Measurements from ENCODE around the gene RCSD1.

Gene RCSD1

DNA sequence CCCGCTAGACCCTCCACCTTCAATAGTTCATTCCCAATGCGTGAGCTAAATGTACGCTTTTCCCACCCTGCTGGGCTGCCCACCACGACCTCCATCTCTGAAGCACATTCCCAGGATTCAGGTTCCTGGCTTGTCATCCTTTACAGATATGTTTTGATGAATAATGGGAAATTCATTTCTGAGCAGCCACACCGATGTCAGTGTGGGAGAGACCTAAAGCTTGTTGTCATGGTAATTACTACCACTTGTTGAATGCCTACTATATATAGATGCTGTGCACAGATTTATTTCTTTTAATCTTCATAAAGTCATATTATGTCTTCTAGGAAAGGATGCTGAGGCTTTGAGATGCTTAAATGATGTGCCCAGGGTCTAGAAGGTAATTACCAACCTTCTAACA, 8.0 kb downstream of the RCSD1 start:
- H3K4me3 ChIP-seq (ENCODE audit: low read depth, low read length): no peak overlapping the region
- no peak for DNase-seq (ENCODE audit: low read depth)

DNA sequence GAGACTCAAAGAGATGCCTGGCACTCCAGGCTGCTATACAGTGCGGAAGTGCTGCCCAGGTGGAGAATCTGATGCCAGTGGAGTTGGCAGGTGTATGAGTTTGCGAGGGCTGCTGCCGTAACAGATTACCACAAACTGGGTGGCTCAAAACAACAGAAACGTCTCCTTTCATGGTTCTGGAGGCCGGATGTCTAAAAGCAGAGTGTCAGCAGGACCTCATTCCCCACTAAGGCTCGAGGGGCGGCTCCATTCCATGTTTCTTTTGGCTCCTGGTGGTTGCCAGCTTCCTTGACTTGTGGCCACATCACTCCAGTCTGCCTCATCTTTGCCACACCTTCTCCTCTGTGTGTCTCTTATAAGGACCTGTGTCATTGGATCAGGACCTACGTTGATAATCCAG, 10.0 kb downstream of the RCSD1 start:
- H3K4me3 ChIP-seq (ENCODE audit: low read depth, low read length): no peak overlapping the region
- DNase-seq (ENCODE audit: low read depth): no peak

DNA sequence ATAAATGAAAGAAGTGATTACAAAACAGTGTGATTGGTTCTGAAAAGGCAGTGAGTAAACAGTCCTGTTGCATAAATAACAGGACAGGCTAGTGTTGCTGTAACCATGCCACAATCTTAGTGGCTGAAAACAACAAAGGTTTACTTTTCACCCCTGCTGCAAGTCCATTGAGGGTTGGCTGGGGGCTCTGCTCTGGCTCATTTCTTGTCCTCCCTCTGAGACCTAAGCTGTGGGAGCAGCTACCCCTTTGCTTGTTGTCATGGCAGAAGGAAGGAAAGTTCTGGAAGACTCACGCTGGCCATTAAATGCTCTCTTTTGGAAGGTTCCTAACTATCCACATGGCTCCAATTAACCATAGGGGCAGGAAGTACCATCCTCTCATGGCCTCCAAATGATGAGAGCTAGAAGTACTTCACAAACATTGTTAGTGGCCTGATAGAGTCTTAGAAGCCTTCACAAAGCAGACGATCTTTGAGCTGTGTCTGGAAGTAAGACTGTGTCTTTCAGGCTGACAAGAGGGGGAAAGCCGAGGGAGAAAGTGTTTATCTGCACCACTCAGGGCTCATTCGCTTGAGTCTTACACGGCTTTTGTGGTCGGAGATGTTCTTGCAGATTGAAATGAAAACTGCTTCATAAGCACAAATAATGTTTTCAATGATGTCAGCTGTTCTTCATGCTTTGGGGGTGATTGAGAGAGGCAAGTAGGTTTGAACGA, 11.9 kb downstream of the RCSD1 start:
- DNase-seq (ENCODE audit: low read depth): no peak
- H3K4me3 ChIP-seq (ENCODE audit: low read depth, low read length): no peak overlapping the region

DNA sequence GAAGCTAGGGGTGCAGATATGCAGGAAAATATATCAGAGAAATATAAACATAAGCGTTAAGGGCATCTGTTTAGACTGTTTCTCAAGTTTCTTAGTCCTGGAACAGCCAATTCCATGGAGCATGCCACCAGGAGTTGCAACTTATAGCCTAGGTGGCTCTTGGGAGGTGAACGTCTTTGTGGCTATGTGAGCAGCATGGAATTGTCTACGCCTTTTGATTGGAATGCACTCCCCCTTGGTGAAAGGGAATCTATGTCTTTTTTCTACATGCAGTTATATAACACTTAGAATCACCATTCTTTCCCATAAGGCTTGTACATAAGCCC, 12.4 kb downstream of the RCSD1 start:
- DNase-seq (ENCODE audit: low read depth): no peak
- no peak overlapping the region for H3K4me3 ChIP-seq (ENCODE audit: low read depth, low read length)

DNA sequence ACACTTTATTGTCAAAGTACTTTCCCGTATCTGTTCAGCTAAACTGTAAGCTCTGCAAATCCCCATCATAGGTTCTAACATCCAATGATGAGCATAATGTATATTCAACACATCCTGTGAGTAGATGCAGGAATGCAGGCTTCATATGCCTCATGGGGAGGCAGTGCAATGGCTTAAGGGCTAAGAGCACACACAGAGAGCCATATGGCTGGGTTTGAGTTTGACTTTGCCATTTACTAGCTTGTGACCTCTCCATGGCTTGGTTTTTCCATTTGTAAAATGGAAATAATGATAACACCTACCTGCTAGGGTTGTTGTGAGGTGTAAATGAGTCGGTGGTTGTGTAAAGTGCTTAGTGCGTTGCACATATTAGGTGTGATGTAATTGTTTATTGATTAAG, 13.4 kb downstream of the RCSD1 start:
- DNase-seq (ENCODE audit: low read depth): no peak
- H3K4me3 ChIP-seq (ENCODE audit: low read depth, low read length): no peak overlapping the region

DNA sequence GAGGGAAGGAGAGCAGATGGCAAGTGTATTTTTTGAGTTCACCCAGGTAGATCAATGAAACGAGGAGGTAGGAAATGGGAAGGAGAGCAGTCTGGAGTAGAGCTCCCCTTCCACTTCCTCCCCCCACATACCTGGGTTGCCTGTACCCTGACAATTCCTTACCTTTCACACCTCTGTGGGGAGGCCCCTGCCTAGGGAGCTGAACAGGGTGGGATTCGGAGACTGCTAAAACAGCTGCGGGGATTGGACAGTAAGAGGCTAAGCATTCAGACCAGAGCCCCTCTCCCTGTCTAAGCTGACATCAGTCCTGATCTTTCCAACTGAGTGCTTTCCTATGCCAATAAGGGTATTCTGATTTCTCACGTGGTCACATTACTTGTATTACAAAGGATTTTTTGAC, 14.5 kb downstream of the RCSD1 start:
- no peak for DNase-seq (ENCODE audit: low read depth)
- H3K4me3 ChIP-seq (ENCODE audit: low read depth, low read length): no peak overlapping the region

DNA sequence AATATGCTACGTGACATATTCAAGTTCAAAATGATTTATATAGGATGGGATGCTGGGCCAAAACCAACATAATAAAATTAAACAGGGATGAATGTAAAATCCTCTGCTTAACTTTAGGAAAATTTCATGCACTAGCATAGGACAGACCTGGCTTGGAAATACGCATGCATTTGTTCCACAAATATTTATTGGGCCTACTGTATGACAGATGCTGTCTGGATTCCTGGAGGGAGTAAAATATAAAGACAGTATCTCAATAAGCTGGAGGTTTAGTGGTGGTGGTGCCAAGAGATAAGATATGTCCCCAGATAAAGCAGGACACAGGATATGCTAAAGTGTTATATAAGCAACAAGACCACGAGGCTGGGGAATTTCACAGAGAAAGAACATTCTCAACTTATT, 15.1 kb downstream of the RCSD1 start:
- H3K4me3 ChIP-seq (ENCODE audit: low read depth, low read length): no peak overlapping the region
- DNase-seq (ENCODE audit: low read depth): no peak

DNA sequence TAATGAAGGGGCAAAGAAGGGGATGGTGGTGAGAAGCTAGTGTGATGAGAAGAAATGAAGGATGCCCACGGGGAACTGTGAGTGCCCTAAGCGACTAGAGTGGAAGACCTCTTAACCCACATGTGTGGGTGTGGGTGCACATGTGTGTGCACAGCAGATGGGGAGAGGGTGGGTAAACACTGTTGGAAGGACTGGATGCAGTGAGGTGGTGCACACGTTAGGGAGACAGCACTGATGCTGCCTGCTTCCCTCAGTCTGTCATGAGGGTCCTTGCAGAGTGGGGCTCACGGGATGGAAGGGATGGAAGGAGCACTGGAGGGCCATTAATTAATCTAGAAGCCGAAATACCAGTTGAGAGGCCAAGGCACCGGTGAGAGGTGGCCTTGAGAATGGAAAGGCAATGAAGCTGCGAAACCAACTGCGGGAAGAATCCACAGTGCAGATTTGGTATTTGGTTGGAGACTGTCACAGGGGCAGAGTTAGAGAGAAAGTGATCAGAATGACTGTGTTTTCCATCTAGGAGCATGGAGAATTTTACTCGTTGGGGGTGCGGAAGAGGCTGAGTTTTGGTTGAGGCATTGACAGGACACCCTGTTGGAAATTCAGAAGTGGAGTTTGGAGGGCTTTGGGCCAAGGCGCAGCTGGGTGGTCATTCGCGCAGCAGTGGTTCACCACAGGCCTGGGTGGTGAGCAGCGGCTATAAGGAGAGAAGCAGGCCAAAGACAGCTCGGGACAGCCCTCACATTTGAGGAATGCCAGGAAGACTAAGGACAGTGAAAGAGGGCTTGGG, 15.8 kb downstream of the RCSD1 start:
- no peak for DNase-seq (ENCODE audit: low read depth)

DNA sequence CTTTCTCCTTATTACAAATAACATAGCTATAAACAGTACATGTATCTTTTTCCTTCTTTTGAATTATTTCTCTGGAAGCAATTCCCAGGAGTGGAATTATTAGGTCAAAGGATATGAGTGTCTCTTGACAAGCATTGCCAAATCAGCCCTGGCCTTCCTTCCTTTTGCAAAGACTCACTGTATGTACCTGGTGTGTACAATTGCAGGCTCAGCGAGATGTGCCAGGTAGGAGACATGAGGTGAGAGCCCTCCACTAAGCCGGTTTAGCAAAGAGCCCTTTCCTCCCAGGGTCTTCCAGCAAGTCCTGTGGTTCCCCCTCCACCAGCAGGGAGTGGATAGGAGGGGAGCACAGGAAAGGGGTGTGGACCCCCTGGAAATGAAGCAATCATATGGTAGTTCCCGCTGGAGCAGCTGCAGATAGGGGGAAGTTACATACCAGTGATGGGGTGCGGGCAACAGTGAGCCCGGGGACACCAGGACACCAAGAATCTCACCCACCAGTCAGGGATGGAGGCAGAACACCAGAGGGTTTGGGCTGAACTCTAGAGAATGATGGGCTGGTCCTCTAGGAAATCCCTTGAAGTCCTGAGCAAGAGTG, 18.3 kb downstream of the RCSD1 start:
- DNase-seq (ENCODE audit: low read depth): no peak
- no peak overlapping the region for H3K4me3 ChIP-seq (ENCODE audit: low read depth, low read length)

More for the DNA sequence above, 15.8 kb downstream of the RCSD1 start:
- H3K4me3 ChIP-seq (ENCODE audit: low read depth, low read length): no peak overlapping the region

DNA sequence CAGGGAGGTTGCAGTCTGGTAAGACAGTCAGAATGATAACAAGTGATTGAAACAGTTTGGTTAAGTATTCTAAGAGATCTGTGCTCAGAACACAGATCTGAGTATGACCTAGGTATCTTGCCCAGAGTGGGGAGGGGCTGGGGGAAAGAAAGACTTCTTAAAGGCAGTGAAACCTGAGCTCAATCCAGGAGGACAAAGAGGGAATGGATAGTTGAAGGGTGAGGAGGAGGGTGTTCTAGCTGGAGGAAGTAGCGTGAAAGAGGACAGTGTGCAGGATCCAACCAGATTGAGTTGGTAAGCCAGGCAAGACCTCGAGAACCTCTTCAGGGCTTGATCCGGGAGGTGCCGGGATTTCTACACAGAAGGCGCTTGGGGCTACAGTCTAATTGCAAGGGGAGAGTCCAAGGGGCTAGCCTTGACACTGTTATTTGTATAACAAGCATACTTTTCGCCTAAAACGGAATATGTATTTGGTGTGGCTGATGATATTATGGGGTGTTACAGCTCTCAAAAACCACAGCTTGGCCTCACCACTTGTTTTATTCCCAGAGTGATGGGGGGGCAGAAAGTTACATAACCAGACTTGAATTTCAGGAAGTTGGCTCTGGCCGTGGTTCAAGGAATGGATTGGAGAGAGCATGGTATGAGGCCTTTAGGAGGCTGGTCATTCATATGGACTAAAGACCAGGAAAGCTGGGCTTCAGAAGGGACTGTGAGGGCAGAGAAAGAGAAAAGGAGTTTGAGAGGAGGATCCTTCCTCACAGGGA, 19.1 kb downstream of the RCSD1 start:
- H3K4me3 ChIP-seq (ENCODE audit: low read depth, low read length): no peak overlapping the region
- no peak for DNase-seq (ENCODE audit: low read depth)

DNA sequence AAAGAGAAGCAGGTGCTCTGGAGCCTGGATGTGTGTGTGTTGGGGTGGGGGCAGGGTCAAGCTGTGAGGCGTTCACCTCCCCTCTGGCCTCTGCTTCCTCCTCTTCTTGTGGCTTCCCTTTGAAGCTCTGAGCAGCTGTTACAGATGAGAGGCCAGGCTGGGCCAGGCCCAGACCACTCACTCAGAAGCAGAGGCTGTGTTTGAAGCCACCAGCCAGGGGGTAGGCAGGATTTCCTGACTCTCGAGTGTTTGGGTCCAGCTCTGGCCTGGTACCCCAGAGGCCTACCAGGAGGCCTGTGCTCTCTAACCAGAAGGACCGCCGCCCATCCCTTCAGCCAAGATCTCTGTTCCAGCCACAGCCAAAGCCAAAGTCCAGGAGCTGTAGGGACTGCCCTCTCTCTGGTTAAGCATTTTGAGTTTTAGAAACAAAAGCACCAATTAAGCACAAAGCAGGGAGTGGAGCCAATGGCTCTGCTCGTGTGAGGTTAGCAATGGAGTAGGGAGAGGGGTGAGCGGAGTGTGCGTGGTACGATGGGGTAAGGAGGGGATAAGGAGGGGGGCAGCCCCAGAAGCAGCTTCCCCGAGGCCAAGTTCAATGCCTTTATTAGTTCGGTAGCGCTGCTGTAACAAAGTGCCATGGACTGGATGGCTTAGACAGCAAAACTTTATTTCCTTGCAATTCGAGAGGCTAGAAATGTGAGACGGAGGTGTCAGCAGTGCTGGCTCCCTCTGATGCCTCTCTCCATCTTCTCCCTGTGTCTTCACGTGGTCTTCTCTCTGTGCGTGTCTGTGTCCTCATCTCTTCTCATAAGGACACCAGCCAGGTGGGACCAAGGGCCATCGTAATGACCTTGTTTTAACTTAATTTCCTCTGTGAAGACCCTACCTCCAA, 20.5 kb downstream of the RCSD1 start:
- no peak for DNase-seq (ENCODE audit: low read depth)
- no peak overlapping the region for H3K4me3 ChIP-seq (ENCODE audit: low read depth, low read length)

DNA sequence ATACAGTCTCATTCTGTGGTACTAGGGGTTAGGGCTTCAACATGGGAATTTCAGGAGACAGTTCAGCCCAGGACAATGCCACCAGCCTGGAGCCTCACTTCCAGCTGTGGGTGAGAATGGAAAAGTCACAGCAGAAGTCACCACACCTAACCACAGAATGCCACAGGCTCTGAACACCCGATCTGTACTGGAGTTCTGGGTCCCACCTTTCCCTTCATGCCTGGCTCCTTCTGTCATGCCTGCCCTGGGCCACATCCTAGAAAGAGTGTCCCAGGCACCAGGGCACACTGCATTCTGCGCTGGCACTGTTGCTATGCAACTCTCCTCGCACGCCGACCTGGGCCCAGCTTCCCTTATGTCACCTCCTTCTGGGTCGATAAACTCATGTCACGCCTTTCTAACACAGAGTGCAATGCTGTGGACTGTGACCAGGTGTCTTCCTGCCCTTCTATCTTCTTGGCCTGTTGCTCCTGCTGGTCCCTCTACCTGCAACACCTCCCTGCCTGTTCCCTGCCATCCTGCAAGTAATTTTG, 21.2 kb downstream of the RCSD1 start:
- no peak overlapping the region for H3K4me3 ChIP-seq (ENCODE audit: low read depth, low read length)
- no peak for DNase-seq (ENCODE audit: low read depth)

DNA sequence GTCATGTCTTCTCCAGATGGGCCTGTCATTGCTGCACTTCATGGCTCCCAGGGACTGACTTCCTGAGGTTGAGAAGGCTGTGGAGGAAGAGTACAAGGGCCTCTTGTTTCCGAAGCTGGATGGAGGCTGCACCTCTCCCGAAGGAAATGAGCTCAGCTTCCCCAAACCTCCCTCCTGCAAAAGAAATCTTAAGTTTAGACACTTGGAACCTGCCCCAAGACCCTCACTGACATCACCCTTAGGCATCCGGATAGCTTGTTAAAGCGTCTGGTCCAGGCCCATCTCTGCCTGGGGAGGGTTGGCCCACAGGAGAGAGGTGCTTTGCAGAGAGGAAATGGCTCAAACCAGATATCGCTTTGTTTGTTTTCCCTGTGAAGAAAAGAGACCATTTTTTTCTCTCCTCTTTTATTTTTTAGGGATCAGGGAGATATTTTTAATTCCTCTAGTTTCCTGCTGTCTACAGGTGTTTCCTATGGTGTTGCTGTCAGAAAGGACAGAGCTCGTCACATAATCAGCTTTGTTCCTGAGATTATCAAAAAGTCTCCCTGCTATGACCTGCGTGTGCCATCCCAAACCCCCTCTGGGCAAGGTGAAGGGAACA, 25.0 kb downstream of the RCSD1 start:
- no peak for DNase-seq (ENCODE audit: low read depth)
- no peak overlapping the region for H3K4me3 ChIP-seq (ENCODE audit: low read depth, low read length)

DNA sequence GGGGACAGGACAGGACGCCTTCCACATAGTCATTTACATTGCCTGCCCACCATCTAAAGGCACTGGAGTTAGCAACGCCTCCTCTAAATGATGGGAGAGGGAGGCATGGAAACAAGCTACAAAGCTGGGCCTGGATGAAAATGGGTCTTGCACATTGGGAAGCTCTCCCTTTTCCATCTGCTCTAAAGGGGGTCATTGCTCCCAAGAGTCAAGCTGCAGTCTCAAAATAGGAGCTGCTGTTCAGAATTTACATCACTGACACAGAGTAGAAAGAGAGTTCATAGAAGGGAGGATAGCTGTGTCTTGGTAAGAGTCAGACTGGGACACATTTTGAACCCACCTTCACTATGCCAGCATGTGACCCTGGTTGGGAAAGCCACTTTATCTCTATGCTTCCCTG, 26.6 kb downstream of the RCSD1 start:
- H3K4me3 ChIP-seq (ENCODE audit: low read depth, low read length): no peak overlapping the region
- no peak for DNase-seq (ENCODE audit: low read depth)

DNA sequence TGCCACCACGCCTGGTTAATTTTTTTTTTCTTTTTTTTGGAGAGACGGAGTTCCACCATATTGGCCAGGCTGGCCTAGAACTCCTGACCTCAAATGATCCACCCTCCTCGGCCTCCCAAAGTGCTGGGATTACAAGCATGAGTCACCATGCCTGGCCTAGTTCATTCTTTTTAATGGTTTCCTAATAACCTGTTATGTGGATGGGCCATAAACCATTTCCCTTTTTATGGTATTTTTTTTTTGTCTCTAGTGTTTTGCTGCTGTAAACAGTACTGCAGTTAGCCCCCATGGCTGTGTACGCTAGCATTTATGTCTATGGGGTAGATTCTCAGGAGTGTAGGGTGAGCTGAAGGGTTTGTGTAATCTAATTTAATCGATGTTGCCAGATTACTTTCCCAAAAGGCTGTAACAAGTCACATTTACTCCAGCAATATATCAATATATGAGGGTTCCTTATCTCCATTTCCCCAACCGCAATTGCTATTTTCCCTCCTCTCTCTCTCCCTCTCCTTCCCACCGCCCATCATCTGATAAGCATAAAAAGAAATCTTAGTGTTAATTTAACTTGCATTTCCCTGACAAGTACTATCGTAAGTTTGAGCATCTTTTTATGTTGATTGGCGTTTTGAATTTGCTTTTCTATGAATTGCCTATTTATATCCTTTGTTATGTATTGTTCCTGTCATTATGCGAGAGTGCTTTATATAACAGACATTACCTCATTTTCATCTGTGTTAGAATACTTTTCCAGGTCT, 28.7 kb downstream of the RCSD1 start:
- no peak for DNase-seq (ENCODE audit: low read depth)
- H3K4me3 ChIP-seq (ENCODE audit: low read depth, low read length): no peak overlapping the region

DNA sequence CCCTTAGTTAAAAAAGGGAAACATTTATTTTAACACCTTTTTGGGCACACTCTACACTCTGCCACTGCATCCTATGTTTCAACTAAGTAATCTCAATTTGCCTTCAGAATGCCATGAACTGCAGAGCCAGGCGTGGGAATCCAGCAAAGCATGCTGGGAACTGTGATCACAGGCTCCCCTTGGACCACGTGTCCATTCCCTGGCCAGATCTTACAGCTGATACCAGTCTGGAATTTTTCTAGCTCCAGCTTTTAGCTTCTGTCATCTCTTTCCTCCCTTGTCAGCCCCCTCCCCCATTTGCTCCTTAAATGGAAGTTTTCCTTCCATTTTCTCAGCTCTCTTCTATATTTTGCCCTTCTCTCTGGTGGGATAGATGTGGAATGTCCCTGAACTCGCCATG, 29.4 kb downstream of the RCSD1 start:
- no peak for DNase-seq (ENCODE audit: low read depth)
- H3K4me3 ChIP-seq (ENCODE audit: low read depth, low read length): no peak overlapping the region

DNA sequence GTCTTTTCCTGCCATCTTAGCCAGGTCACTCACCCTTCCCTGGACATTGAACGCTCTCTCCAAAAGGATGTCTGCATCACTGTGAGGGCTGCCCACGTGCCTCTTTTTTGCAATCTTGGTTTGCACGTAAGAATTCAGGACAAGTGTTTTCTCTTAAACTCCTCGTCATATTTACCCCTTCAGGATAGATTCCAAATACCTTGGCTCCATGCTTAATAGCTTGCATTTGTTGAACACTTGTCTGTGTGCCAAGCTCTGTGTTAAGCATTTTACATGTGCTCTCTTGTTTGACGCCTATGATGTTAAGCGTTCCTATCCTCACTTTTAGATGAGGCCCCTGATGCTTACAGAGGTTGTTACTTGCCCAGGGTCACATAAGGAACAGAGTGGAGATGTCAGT, 29.8 kb downstream of the RCSD1 start:
- H3K4me3 ChIP-seq (ENCODE audit: low read depth, low read length): no peak overlapping the region
- DNase-seq (ENCODE audit: low read depth): no peak
